ENCODE measurements around the gene PCNX2.

The PCNX2 gene

GRCh38 chr1:233182587-233182986 is 112.9 kb downstream of the PCNX2 start:
- TF ChIP-seq SIN3A (IDR thresholded peaks at IDR 0.05; ENCODE audit: borderline replicate concordance, insufficient read depth, low read length) (no peak), REST (IDR thresholded peaks at IDR 0.05; ENCODE audit: insufficient read depth in 1 of 2, low read depth in 2 of 2, low read length in 2 of 2) (no peak), TAF1 (IDR thresholded peaks at IDR 0.05; ENCODE audit: borderline replicate concordance, insufficient read depth, low read length) (no peak), POLR2AphosphoS5 (IDR thresholded peaks at IDR 0.05; ENCODE audit: low read depth, low read length) (no peak), FOXP2 (optimal IDR thresholded peaks at IDR 0.05; ENCODE audit: borderline replicate concordance, extremely low read depth, extremely low read length, insufficient read depth) (no peak)

- TF ChIP-seq TAF1 (IDR thresholded peaks at IDR 0.05; ENCODE audit: borderline replicate concordance, insufficient read depth, low read length) (no peak), REST (IDR thresholded peaks at IDR 0.05; ENCODE audit: insufficient read depth in 1 of 2, low read depth in 2 of 2, low read length in 2 of 2) (no peak), SIN3A (IDR thresholded peaks at IDR 0.05; ENCODE audit: borderline replicate concordance, insufficient read depth, low read length) (no peak), FOXP2 (optimal IDR thresholded peaks at IDR 0.05; ENCODE audit: borderline replicate concordance, extremely low read depth, extremely low read length, insufficient read depth) (no peak), POLR2AphosphoS5 (IDR thresholded peaks at IDR 0.05; ENCODE audit: low read depth, low read length) (no peak)
These were observed 114.7 kb downstream of the PCNX2 start for GRCh38 chr1:233180641-233181364.

GRCh38 chr1:233172201-233172600 is 123.3 kb downstream of the PCNX2 start:
- TF ChIP-seq POLR2AphosphoS5 (IDR thresholded peaks at IDR 0.05; ENCODE audit: low read depth, low read length) (no peak), SIN3A (IDR thresholded peaks at IDR 0.05; ENCODE audit: borderline replicate concordance, insufficient read depth, low read length) (no peak), REST (IDR thresholded peaks at IDR 0.05; ENCODE audit: insufficient read depth in 1 of 2, low read depth in 2 of 2, low read length in 2 of 2) (no peak), FOXP2 (optimal IDR thresholded peaks at IDR 0.05; ENCODE audit: borderline replicate concordance, extremely low read depth, extremely low read length, insufficient read depth) (no peak), TAF1 (IDR thresholded peaks at IDR 0.05; ENCODE audit: borderline replicate concordance, insufficient read depth, low read length) (no peak)

GRCh38 chr1:233170741-233171140 is 124.8 kb downstream of the PCNX2 start:
- no peak for TF ChIP-seq SIN3A (IDR thresholded peaks at IDR 0.05; ENCODE audit: borderline replicate concordance, insufficient read depth, low read length)
- no peak for TF ChIP-seq REST (IDR thresholded peaks at IDR 0.05; ENCODE audit: insufficient read depth in 1 of 2, low read depth in 2 of 2, low read length in 2 of 2)
- TF ChIP-seq TAF1 (IDR thresholded peaks at IDR 0.05; ENCODE audit: borderline replicate concordance, insufficient read depth, low read length), result no peak
- no peak for TF ChIP-seq POLR2AphosphoS5 (IDR thresholded peaks at IDR 0.05; ENCODE audit: low read depth, low read length)
- TF ChIP-seq FOXP2 (optimal IDR thresholded peaks at IDR 0.05; ENCODE audit: borderline replicate concordance, extremely low read depth, extremely low read length, insufficient read depth), result no peak

Data from PFSK-1 (cell line).